GM19455 (cell line): ENCODE results near the gene LRFN2.

Source experiments
- ATAC-seq: cut with Tn5 transposase; IDR thresholded peaks from one replicate; pipeline ENCODE4 v1.9.1; 2021; ENCODE audit not compliant: unreplicated experiment

The LRFN2 gene

DNA sequence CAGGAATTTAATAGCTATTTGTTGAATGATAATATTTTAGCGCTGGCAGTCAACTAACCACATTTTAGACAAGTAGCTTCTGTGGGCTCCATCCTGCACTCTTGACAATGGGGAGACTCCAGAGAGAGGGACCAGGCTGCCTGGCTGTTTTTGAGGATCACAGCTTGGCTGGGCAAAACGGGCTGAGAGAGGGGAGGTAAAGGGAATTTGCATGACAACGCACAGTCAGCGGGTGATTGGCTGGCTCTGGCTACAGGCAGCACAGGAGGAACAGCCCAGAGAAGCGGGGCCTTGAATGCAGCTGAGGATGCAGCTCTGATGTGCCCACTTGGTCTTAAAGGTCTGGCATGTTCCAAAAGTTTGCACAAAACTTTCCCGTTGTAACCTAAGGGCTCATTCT is 41.2 kb downstream of the LRFN2 start:
- ATAC-seq = no peak

DNA sequence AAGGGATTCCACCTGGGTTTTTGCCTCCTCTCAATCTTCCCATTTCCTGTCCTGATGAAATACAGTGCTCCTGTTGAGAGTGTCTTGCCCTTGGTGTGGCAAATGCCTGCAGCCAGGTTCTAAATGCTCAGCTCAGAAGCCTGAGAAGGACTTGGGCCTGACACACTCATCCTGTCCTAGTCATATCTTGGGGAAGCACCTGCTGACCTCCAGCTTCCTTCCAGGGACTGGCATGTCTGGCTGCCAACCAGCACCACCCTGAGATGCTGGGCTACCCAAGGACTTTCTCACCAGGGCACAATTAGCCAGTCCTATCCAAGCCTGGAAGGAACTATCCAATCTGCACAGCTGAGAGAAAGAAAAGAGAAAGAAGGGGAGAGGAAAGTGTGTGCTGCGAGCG is 43.4 kb downstream of the LRFN2 start:
- ATAC-seq = no peak

DNA sequence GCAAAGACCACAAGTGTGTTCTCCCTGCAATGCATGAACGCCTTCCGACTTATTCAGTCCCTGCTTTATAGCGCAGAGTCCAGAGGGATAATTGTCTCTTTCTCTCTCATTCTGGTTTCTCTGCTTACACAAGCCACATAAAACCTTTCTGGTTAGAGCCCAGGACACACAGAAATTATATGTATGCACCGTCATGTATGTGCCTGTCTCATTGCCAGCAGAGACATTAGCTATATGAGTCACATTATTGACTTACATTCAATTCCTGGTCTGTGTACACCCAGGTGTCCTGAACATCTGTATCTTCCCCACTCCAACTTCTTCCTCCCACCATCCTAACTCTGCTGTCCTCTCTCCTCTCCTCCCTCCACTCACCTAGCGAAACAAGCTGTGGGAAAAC is 44.0 kb downstream of the LRFN2 start:
- no peak for ATAC-seq

DNA sequence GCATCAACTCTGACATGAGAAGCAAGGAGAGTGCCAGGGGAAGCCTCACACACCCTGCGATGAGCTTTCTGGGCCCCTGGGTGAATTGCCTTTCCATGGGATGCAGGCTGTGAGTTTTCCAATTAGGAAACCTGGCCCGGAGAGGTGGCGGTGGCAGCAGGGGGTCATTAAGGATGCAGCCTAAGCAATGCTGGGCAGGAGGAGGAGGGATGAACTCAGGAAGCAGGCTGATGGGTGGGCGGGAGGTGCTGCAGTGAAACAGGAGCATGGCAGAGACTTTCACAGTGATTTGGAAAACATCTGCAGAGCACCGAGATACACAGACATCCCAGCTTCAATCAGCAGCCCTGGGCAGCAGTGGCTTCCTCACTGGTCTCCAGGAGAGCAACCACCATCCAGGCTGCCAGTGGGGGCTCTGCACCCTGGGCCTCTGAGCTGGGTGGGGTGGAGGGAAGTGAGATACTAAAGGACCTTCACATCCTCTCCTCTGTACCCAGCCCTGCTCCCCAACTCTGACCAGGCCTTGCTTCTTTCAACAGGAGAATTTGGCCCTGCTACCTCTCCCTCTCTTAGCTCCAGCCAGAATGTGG is 44.9 kb downstream of the LRFN2 start:
- ATAC-seq = no peak

DNA sequence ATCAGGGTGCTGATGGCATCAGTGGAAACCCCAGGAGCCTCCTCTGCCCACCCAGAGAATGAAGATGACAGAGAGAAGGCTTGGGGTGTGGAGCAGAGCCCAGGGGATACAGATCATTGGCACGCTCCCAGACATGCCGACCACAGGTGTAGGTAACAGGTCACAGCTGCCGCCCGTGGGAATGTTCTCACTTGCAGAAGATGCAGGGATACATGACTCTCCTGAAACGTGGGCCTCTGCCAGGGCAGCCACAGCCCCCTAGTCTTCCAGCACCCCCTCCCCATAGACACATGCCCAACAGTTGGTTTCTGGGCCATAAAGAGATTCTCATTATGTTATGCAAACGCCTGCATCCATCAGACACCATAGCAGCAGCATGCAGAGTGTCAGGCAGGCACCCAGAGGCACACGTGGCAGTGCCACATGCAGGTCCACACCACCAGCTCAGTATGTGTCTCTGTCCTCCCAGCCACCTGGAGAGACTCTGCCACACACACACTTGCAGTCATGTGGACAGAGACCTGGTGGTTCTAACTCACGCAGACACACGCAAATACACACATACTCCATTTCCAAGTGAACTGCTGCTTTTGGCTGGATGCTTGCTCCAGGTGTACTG is 45.5 kb downstream of the LRFN2 start:
- ATAC-seq = no peak

DNA sequence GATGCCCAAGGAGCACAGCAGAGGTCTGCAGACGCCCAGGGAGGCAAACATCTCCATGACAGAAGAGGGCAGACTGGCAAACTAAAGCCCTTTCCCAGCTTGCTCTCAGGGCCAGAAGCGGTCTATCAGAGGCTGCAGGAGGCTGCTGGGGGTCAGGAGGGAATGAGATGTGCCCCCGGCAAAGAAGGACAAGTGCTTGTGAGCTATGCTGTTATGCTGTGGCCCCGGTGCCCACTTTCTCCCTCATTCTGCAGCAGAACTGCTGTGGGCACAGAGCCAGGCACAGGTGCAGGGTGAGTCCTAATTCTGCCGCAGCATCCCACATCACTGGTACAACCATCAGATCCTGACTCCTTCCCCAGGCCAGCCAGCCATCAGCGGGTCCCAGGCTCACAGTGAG is 46.4 kb downstream of the LRFN2 start:
- no peak for ATAC-seq

DNA sequence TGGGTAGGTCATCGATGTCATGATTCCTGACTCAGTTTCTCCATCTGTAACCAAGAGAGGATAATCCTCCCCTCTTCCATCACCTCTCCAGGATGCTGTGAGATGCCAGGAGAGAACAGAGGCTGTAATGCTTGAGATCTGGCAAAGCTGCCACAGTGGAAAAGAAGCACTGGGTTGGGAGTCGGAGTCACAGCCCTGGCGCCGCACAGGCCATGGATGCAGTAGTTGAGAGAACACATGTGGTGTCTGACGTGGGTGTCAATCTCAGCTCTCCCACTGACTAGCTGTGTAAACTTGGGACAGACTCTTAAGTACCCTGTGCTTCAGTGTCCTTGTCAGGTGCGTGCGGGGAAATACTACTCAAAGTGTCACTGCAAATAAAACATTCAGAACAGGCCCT is 47.3 kb downstream of the LRFN2 start:
- ATAC-seq = no peak

DNA sequence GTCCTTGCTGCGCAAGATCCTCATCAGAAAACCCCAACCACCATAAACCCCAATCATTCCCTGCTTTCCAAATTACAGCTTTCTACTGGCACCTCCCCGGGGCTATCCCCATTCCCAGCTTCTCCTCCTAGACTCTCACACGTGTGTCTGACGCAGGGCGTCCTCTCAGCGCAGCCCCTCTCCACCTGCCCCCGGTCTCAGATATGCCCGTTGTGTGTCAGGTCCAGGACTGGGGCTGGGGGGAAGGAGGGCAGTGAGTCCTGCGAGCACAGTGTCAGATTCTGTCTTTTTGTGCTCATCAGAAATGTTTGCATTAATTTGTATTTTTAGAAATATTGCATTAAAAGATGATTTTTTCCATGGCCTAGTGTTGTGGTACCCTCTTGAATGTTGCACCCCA is 48.6 kb downstream of the LRFN2 start:
- no peak for ATAC-seq

DNA sequence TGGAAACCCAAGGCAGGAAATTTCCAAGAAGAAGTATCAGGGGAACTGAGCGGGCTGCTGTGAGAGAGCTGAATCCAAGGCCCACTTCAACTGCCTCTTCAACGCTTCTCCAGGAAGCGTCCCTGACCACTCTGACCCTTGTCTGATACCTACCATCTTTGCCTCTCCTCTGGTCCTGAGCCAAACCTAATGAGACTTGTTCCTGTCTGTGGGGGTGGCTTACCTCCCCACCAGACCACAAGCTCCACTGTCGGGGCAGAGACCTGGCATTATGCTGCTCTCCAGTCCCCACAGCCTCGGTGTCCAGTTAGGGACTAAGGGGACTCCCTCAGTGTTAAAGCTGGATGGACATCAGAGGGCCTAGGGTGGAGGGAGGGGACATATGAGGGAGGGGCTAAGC is 49.7 kb downstream of the LRFN2 start:
- ATAC-seq = no peak

DNA sequence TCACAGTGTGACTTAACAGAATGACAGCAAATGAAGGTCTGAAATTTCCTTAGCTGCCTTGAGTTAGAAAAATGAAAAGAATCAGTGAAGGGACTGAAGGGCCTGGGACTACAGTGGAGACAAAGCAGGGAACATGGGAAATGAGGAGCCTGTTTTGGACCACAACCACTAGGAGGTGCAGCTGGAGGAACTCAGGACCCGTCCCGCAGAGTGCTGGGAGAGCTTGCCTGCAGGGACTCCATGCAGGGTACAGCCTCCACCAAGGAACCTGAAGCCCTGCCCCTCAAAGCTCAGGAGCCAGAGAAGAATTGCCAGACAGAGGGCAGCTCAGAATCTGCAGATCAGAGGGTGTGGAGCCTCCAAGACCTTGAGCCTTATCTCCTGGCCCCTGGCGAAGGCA is 50.7 kb downstream of the LRFN2 start:
- ATAC-seq = no peak

DNA sequence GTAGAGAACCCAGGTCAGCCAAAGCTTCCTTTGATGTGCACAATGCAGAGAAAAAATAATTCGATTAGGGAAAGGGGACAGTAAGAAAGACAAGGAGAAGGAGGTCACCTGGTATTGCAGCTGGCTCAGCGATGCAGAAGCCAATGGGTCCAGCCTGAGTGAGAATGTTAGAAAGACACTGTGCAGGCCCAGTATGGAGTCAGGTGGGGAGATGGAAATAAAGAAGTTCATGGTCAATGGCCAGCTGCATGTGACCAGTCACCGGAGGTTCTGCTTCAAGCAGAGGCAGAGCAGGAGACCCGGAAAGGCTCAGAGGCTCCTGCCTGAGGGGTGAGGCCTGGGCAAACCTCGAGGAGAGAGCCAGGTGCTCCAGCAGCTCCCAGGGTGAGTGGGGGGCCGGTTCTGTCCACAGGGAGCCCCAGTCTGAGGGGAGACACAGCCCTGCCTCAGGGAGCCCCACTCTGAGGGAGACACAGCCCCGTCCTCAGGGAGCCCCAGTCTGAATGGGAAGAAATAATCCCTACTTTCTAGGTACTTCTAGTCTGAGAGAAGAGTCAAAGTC is 51.3 kb downstream of the LRFN2 start:
- no peak for ATAC-seq

DNA sequence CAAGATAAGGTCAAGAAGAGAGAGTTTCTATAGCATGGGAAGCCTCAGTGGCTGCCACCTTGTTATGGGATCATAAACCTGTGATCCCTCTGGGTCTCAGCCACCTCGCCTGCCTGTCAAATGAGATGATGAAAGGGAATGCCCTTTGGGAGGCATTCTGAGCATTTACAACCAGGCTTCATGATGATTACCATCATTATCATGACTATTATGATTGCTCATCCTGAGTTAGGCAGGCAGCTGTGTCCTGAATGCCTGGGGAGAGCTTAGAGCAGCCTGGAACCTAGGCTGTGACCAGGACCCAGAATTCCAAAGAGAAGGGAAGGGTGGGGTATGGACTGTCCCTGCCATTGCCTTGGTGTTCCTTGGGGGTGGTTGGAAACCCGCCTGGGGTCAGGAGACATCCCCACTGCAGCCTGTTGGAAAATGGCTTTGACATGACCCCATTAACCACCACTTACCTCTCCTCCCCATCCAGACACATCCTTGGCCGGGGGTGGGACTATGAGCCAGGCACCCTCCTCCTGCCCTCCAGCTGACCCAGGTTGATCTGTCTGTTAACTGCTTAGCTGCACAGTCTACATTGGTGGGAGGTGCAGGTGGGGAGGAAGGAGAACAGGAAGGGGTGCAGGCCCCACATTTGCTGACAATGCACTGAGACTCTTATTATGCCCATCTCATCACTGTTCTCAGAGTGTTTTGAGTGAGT is 51.9 kb downstream of the LRFN2 start:
- ATAC-seq = no peak

DNA sequence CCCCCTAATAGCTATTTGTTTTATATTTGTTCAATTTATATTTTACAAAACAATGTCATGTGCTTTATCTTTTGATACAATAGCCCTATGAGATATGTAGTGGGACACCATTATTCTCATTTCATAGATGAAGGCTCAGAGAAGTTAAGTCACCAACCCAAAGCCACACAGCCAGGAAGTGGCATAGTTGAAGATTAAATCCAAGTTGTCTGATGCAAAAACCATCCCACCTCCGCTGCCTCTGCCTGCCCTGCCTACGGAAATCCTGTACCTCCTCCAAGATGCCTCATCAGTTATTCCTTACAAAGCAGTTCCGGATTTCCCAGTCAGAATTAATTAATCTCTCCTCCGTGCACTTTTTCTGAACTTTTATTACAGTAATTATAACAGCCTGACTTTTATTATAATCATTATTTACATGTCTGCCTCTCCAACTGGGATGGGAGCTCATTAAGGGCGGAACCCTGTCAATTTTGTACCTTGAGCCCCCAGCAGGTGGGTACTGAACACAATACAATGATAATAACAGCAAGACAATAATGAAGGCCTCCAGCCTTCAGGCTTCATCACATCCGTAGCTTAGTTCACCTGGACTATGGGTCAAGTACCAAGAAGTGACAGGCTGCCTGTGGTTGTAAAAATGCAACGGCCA is 54.7 kb downstream of the LRFN2 start:
- ATAC-seq = no peak

DNA sequence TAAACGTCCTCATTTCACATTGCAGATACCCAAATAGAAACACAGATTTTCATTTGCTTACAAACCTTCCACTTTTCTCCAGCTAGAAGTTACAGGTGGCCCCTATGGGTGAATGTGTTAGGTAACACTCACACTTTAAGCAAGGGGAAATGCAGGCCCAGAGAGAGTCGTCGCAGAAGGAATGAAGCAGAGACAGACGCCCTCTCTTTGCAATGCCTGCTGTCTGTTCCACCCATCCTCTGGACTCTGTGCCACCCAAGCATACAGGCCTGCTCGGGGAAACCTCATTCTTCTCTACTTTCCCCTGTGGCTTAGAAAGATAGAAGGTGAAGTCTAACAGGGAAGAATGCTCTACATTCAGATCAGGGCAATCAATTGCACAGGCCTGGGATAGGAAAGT is 57.2 kb downstream of the LRFN2 start:
- no peak for ATAC-seq

DNA sequence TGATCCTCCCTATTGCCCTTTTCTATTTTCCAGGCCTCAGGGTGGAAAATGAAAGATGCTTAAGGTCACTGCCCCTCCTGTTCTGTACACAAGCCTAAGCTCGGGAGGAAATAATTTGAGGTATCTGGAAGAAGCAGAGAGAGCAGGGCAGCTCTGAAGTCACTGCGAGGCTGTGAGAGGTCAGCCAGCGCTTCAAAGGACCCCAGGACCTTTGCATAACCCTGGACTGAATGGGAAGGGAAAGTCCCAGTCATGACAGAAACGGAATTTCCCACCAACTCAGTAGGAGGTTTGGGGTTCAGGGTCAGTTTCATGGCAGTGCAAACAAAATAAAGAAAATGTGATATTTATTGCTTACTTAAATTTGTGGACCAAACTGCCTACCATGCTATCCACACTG is 58.1 kb downstream of the LRFN2 start:
- ATAC-seq = no peak

DNA sequence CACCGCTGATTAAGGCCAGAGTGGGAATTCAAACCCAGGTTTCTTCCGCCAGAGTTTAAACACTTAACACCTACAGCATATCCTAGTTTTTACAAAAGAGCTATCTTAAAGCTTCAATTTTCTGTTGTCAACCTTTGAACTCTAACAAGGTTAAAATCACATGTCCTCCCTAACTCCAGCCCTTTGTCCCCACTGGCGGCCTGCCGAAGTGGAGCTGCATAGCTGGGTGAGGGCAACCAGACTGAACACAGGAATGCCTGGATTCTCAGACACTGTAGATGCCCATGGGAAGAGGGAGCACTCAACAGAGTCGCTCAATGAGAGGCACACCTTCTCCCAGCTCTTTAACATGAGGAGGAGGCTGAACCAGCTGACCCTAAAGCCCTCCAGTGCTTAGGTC is 59.1 kb downstream of the LRFN2 start:
- no peak for ATAC-seq

DNA sequence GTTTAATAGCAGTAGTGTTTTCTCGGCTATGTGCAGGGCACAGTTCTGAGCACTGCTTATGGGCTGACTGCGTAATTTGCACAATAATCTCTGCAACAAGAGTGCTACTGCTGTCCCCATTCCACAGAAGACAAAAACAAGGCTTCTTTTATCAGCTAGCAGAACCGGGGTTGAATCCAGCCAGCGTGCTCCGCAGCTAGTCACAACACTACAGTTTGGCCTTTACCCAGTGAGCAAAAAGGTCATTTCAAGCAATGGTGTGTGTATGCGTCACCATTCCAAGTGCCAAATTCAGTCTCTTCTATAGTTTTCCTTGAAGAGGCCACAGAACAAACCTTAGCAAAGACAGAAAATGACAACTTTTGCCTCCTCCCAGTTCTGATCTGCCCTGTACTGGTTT is 61.1 kb downstream of the LRFN2 start:
- ATAC-seq = no peak

DNA sequence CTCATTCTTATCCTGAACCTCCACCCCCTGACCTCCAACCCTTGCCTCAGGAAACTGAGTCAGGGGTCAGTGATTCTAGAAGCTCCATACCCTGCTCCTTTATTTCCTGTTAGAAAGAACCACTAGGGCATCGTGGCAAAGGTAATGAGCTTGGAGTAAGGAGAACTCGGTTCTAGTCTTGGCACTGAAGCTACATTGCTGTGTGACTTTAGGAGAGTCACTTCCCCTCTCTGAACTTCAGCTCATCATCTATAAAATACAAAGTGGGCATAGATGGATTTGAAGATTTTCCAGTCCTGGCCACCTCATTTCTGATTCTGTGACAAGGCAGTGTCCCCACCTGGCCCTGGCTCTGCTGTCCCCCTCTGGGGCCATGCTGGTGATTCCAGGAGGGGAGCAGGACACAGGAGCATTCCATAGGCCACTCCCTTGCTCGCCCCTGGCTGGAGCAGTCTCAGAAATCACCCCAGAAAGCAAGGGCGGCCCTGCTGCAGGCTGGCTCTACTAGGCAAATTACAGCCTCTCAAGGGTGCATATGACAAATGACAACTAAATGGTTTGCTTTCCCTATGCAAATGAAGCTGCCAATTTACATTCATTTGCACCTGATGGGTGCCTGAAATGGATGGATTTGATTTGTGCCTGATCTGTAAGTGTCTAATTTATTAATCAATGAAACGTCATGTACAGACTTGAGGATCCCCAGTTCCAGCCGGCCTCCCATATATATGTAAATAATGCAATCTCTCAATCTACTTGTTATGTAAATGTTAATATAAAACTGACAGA is 62.2 kb downstream of the LRFN2 start:
- ATAC-seq = no peak

DNA sequence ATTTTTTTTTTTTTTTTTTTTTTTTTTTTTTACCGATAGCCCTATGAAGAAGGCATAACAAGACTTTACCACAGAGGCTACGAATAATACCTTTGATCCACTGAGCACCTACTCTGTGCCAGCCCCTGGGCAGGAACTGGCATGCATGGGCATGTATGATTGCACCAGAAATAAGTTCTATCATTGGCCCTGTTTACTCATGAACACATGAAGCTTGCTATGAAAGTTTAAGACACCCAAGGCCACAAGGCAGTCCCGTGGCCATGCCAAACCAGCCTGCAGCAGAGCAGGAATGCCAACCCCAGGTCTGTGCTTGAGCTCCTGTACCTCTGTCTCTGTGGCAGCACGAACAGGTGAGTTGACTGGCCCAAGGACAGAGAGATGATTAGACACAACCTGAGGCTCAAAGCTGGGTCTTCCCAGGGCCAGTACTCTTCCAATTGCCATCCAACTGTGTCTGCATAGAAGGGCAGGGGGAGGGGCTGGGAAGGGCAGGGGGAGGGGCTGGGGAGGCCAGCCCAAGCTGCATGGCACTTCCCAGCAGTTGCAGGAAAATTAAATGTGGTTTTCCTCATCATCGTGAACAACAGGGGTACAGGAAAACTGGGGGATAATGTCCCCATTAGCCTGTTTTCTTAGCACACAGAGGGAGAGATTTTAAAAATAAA is 63.5 kb downstream of the LRFN2 start:
- ATAC-seq = no peak

DNA sequence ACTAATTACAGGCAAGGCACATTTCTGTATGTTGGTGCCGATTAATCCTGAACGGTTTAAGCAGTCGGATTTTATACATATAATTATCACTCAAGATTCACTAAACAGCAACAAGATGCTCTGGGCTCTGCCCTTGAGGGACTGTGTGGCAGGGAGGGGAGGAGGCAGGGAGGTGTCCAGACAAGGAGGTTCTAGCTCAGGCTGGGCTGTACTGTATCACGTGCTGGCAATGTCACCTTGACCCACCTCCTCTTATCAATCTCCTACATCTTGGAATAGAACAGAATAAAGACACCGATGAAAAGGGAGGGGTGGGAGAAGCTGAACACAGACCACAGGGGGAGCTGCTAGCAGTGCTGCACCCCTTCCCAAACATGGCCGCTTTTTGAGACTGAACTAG is 65.7 kb downstream of the LRFN2 start:
- ATAC-seq = no peak

DNA sequence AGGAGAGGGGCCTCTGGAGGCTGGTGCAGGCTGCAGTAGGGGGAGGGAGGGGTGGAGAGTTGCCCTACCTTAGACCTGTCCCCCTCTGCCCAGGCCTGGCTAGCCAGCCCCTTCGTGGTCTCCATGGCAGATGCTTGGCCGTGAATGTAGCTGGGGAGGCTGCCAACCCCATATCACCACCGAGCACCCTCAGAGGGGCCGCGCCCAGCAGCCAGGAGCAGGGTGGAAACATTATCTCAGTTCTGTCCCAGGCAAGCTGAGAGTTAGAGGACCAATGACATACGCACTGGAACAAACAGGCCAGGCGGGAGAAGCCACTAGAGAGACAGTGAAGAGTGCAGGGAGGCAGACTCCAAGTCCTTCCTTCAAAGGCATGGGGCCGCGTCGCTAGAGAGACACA is 66.5 kb downstream of the LRFN2 start:
- ATAC-seq = no peak
